Left forelimb (tissue), 1 donor: ENCODE data around the gene ALDH16A1.

Experiments used
- DNase-seq: peaks from one replicate; pipeline ENCODE4 v3.0.0-alpha.2; 2018; ENCODE audit warnings: low spot score

The ALDH16A1 gene

GRCh38 chr19:49453013-49453756 lies at the start of gene ALDH16A1:
TSS of gene ALDH16A1 (plus strand) at chr19:49453225. CDS start at chr19:49453332, 107 bp downstream.
- DNase-seq: peak; percentile 100

GRCh38 chr19:49403404-49404187 lies 49.4 kb upstream of the ALDH16A1 start:
- DNase-seq: no peak

- no peak for DNase-seq
Observed at GRCh38 chr19:49407079-49407478, 45.9 kb upstream of the ALDH16A1 start.

DNA sequence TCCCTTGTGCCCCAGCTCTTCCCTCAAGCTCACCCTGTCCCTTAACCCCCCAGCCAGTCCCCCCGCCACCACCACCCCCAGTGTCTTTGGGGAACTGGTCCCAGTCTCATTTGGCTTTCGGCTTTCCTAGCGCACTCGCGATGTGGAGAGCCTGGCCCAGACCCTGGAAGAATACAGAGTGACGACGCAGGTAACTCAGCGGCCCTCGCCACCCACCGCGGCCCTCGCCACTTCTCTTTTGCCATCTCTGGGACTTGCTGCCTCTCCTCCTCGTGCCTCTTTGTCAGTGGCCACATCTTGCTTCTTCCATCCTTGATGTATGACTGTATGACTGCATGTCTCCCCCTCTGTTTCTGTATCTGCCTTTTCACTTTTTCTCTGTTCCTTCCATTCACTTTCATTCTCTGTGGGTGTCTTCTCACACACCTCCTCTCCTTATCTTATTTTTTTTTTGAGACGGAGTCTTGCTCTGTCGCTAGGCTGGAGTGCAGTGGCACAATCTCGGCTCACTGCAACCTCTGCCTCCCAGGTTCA lies 45.5 kb upstream of the ALDH16A1 start:
- no peak for DNase-seq

DNA sequence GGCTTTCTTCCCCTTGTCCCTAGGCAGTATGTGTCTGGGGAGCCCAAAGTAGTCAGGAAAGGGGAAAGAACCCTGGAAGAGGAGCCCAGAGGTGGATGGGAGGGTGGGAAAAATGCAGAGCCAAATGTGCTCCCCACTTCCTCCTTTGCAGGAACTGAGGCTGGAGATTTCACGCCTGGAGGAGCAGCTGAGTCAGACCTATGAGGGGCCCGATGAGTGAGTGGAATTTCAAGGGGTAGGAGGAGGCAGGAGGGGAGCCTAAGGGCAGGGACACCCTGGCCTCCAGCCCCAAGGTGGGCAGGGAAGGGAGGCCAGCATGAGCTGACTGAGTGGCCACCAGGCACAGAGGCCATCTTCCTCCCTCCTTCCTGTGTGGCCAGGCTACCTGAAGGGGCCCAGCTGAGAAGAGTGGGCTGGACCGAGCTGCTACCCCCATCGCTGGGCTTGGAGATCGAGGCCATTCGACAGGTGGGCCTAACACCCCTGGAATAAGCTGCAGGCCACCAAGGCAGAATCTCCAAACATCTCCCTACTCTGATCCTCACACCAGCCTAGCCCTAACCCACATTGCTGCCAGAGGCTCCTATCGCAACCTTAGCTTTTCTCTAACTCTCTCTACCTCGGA lies 44.1 kb upstream of the ALDH16A1 start:
- DNase-seq: no peak

DNA sequence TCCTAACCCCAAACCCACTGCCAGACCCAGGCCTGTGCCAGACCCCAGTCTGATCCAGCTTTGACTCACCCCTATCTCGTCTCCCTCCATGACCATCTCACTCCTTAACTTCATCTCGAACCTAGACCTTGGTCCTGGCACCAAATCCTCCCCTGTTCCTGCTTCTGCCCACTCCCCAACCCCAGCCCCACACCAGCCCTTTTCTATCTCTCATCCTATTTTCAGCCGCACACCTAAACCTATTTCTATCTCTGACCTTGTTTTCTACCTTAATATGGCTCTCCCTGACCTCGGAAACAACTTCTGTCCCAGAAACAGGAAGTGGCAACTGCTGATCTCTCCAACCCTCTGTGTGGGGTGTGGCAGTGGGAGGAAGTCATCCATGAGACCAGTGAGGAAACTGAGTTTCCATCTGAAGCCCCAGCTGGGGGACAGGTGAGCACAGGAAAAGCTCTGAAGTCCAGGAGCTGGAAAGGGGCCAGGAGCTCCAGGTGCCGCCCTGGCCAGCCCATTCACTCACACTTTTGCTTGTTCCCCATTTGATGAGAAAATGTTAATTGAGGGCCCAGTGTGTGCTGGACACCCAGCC lies 43.5 kb upstream of the ALDH16A1 start:
- no peak for DNase-seq

DNA sequence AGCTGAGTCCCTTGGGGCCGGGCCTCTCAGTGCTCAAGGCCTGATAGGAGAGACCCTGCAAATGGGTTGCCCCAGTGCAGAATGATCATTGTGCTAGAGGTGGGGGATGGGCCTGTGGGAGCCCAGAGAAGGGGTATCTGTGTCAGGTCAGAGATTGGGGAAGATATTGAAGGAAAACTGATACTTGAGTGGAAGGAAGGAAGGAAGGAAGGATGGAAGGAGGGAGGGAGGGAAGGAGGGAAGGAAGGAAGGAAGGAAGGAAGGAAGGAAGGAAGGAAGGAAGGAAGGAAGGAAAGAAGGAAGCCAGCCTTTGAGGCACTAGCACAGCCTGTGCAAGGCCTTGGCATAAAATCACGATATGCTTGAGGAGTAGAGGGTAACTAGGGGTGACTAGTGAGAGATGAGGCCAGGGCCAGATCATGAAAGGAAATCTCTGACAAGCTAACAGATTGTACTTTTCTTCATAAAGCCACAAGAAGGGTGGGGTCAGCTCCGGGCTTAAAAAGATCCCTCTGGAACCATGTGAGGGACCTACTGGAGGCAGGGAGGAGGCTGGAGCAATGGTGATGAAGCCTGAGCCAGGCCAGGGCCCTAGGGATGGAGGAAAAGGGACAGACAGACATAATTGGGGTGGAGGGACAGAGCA lies 41.2 kb upstream of the ALDH16A1 start:
- DNase-seq: no peak

DNA sequence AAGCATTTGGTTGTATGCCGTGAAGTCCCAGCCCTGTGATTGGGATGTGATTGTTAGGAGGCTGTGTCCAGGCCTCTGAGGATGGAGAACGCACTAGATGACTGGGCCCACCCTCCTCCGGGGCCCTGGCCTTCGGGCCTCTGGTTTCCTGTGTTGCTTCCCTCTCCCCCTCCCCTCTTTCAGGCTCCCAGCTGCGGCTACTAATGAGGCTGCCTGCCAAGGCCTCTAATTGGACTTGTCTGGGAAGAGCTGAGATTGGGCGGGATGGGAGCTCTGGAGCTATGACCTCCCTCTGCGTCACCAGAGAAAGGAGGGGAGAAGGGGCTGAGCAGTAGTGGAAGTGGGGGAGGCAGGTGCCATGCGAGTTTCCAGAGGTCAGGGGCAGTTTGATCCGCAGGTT lies 39.7 kb upstream of the ALDH16A1 start:
- no peak for DNase-seq

DNA sequence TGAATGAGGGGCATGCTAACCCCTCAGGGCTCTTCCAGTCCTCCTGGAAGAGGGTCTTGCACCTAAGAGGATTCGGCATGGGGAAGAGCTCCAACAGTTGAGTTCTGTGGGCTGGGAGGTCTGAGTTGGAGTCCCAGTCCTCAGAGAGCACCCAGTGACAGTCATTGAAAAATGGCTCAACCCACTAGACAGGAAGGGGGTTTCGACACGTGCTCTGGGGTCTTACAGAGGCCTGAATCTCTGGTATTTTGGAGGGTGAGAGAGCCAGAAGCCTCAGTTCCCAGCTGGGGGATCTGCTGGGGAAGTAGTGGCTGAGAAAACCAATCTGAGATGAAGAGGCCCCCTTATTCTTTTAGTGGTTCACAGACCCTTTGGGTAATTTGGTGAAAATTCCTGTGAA lies 38.8 kb upstream of the ALDH16A1 start:
- DNase-seq: no peak

- DNase-seq: no peak
Observed at GRCh38 chr19:49415102-49415809, 37.8 kb upstream of the ALDH16A1 start.

DNA sequence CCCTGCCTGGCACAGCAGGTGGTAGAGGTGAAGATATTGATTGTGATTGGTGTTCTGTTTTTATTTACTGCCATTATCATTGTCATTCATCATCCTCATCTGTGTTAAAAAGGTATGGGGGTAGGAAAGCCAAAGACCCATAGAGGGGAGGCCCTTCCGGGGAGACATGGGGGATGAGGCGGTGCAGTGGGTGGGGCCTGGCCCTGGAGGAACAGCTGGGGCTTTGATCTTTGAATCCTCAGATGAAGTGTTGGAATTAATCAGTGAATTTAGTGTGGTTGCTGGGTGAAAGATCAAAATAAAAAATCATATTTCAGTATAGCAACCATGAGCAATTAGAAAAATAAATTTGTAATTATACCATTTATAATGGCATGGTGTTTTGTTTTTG lies 37.2 kb upstream of the ALDH16A1 start:
- DNase-seq: no peak

GRCh38 chr19:49417088-49417487 lies 35.9 kb upstream of the ALDH16A1 start:
- DNase-seq: no peak

- DNase-seq: no peak
Observed at GRCh38 chr19:49418511-49418910, 34.5 kb upstream of the ALDH16A1 start.

GRCh38 chr19:49419173-49419572 lies 33.9 kb upstream of the ALDH16A1 start:
- DNase-seq: no peak

DNA sequence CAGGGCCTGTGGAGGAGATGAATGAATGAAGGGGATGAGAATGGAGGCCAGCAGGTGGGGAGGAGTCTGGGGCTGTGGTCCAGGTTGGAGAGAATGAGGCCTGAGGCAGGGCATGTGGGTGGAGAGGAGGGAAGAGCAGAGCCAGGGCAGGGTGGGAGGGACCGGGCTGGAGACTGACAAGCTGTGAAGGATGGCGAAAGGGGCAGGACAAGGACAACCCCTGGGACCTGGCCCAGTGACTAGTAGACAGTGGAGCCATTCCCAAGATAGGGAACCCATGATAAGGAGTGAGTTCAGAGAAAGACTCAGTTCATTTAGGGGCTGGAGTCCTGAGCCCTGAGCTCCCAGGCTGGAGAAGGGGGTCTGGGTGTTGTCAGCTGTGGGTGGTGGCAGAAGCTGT lies 32.8 kb upstream of the ALDH16A1 start:
- DNase-seq: no peak

GRCh38 chr19:49421039-49421877 lies 31.8 kb upstream of the ALDH16A1 start:
- no peak for DNase-seq

GRCh38 chr19:49421878-49422202 lies 31.2 kb upstream of the ALDH16A1 start:
- no peak for DNase-seq

GRCh38 chr19:49422407-49423070 lies 30.5 kb upstream of the ALDH16A1 start:
- DNase-seq: no peak

DNA sequence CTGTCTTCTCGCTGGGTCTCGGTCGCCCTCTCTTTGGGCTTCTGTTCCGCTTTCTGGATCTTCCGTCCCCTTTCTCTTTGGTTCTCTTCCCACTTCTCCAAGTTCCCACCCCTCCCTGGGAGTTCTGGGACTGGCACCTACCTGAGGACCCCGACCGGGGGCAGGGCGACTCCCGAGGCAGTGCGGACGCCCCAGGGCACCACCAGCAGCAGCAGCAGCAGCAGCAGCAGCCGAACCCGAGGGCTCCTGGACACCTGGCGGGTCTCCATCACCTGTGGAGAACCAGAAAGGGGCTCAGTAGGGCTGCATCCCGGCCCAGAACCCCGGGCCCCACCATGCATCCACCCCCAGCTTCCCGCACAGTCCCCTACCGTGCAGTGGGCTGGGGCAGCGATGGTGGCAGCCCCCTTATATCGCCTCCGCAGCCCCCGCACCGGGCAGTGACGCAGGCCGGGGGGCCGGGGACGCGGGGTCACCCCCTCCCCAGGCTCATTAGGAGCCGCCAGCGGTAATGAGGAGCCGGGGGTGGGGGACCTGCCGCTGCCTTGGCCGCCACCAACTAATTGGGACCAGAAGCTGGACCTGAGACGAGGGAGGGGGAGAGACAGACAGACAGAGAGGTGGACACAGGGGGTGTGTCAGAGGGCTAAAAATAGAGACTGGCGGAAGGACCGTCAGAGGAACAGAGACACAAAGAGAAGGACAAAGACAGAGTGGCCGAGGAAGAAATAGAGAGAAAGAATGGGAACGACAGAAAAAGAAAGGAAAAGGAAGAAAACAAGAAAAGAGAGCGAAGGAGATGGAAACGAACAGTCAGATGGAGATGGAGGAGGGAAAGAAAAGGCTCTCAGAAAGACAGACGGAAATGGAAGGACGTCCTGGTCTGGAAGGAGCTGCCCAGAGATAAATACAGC lies 29.7 kb upstream of the ALDH16A1 start, which contains the start of gene PTH2:
Gene PTH2, minus strand, starts transcription at position 371 of the 914 bp plus-strand sequence. Its CDS starts 102 bp downstream, at position 269.
- DNase-seq: no peak
